Activated CD4-positive, alpha-beta T cell treated with anti-CD3 and anti-CD28 coated beads for 36 hours (primary cell): ENCODE measurements around the gene LRG1. TPM values are rescaled to one million over a fixed set of nuclear protein-coding genes. Genes with fewer than 3 reads are reported as not detected.
A peak's percentile ranks its signal among the peaks of the same experiment; 100 is the strongest.

ENCODE experiments used
- ATAC-seq: fragments of 200-7000 bp; cut with Tn5 transposase; one replicate; pipeline ENCODE4 v1.10.0; 2021; ENCODE audit warnings: mild to moderate bottlenecking, moderate library complexity
- CTCF ChIA-PET: fragments of 350-600 bp; sonication (Branson Sonifier 250); formaldehyde crosslinking; loops from one replicate; lab custom pipeline; 2021; ENCODE audit warnings: antibody characterized with exemption; lab: Charles Lee
- POLR2A ChIA-PET: fragments of 350-600 bp; sonication (Branson Sonifier 250); formaldehyde crosslinking; loops from one replicate; lab custom pipeline; 2021; ENCODE audit warnings: antibody characterized with exemption, inconsistent platforms; lab: Charles Lee
- DNase-seq: peaks from one replicate; pipeline ENCODE4 v3.0.0-alpha.2; 2020
- H3K27ac Mint-ChIP-seq: one replicate; pipeline ENCODE4 v1.8.0; 2021; ENCODE audit warnings: mixed read lengths
- H3K27me3 Mint-ChIP-seq: one replicate; pipeline ENCODE4 v1.8.0; 2021; ENCODE audit warnings: mixed read lengths
- H3K36me3 Mint-ChIP-seq: one replicate; pipeline ENCODE4 v1.8.0; 2021; ENCODE audit warnings: low read depth, mixed read lengths
- H3K4me1 Mint-ChIP-seq: one replicate; pipeline ENCODE4 v1.8.0; 2021; ENCODE audit warnings: mixed read lengths
- H3K4me3 Mint-ChIP-seq: one replicate; pipeline ENCODE4 v1.8.0; 2021; ENCODE audit warnings: mild to moderate bottlenecking, moderate library complexity, mixed read lengths
- H3K9me3 Mint-ChIP-seq: one replicate; pipeline ENCODE4 v1.8.0; 2021; ENCODE audit warnings: low read depth, mixed read lengths
- intact Hi-C, 2 experiments: fragments of 100-400 bp; cut with DNase I in 1 of 2; cut with micrococcal nuclease in 1 of 2; formaldehyde crosslinking; loops; one replicate each; pipeline versions ENCODE4 v1.14.2 to v1.15.1; 2022 to 2024; cut with DNase I, micrococcal nuclease
- total RNA-seq, 2 experiments: library from RNA; stranded (reverse); gene quantifications; one replicate each; pipeline ENCODE4 v1.2.3, GENCODE V29; 2021

Gene LRG1
- total RNA-seq, 2 experiments from 2014 or later, result 0.35 to 0.57 TPM

- Mint-ChIP-seq H3K27me3 (no peaks in the 10 kb centered on the region), H3K4me1 (no peaks in the 10 kb centered on the region), H3K4me3 (no peak overlapping the region), H3K27ac (no peak overlapping the region), H3K9me3 (no peaks in the 10 kb centered on the region), H3K36me3 (no peaks in the 10 kb centered on the region)
- CTCF ChIA-PET, result interaction anchor here (1.3 kb wide), 1 partner anchor 9 kb away, joined by 4 read pairs; no protein-coding TSS in a partner anchor
- intact Hi-C loops, result no loop called here
- DNase-seq (no peak), ATAC-seq (no peak)
- POLR2A ChIA-PET, result interaction anchor here (0.6 kb wide), 1 partner anchor 18 kb away, joined by 3 read pairs; no protein-coding TSS in a partner anchor
Measured at GRCh38 chr19:4516199-4516938, 23.5 kb downstream of the LRG1 start.

- ATAC-seq, result no peak
Measured at GRCh38 chr19:4515732-4516131, 24.1 kb downstream of the LRG1 start.

GRCh38 chr19:4513248-4513647 lies 26.6 kb downstream of the LRG1 start:
- H3K27ac Mint-ChIP-seq, result no peak overlapping the region
- ChIA-PET CTCF (no interaction called here), POLR2A (no interaction called here)
- no peaks in the 10 kb centered on the region for H3K27me3 Mint-ChIP-seq
- no peaks in the 10 kb centered on the region for H3K36me3 Mint-ChIP-seq
- no peaks in the 10 kb centered on the region for H3K4me1 Mint-ChIP-seq
- DNase-seq (no peak), ATAC-seq (no peak)
- H3K4me3 Mint-ChIP-seq, result no peak overlapping the region
- no peaks in the 10 kb centered on the region for H3K9me3 Mint-ChIP-seq
- intact Hi-C loops, result no loop called here

More at GRCh38 chr19:4515732-4516131, 24.1 kb downstream of the LRG1 start:
- DNase-seq, result no peak
- POLR2A ChIA-PET, result no interaction called here
- H3K4me3 Mint-ChIP-seq, result no peak overlapping the region
- H3K27me3 Mint-ChIP-seq, result no peaks in the 10 kb centered on the region
- CTCF ChIA-PET, result no interaction called here
- H3K4me1 Mint-ChIP-seq, result no peaks in the 10 kb centered on the region
- no peak overlapping the region for H3K27ac Mint-ChIP-seq
- intact Hi-C loops, result no loop called here
- no peaks in the 10 kb centered on the region for H3K36me3 Mint-ChIP-seq
- H3K9me3 Mint-ChIP-seq, result no peaks in the 10 kb centered on the region

- DNase-seq (no peak), ATAC-seq (no peak)
- H3K36me3 Mint-ChIP-seq, result no peaks in the 10 kb centered on the region
- no peak overlapping the region for H3K4me3 Mint-ChIP-seq
- intact Hi-C loops, result no loop called here
- no peaks in the 10 kb centered on the region for H3K4me1 Mint-ChIP-seq
- POLR2A ChIA-PET, result no interaction called here
- no peak overlapping the region for H3K27ac Mint-ChIP-seq
- CTCF ChIA-PET, result no interaction called here
- H3K27me3 Mint-ChIP-seq, result no peaks in the 10 kb centered on the region
- H3K9me3 Mint-ChIP-seq, result no peaks in the 10 kb centered on the region
Measured at GRCh38 chr19:4512070-4512469, 27.8 kb downstream of the LRG1 start.

- H3K4me3 Mint-ChIP-seq, result no peak overlapping the region
- intact Hi-C loops, result no loop called here
- ATAC-seq (no peak), DNase-seq (no peak)
- H3K27ac Mint-ChIP-seq, result no peak overlapping the region
- H3K9me3 Mint-ChIP-seq, result no peaks in the 10 kb centered on the region
- no peaks in the 10 kb centered on the region for H3K27me3 Mint-ChIP-seq
- no peaks in the 10 kb centered on the region for H3K36me3 Mint-ChIP-seq
- CTCF ChIA-PET, result no interaction called here
- peaks cover 3% of the 10 kb centered on the region for H3K4me1 Mint-ChIP-seq
- POLR2A ChIA-PET, result no interaction called here
Measured at GRCh38 chr19:4511300-4512054, 28.4 kb downstream of the LRG1 start.

GRCh38 chr19:4510435-4511255 lies 29.2 kb downstream of the LRG1 start:
- no peak overlapping the region for H3K4me3 Mint-ChIP-seq
- peaks cover 7% of the 10 kb centered on the region for H3K4me1 Mint-ChIP-seq
- POLR2A ChIA-PET, result interaction anchor here (0.6 kb wide), 1 partner anchor 31 kb away, joined by 6 read pairs; no protein-coding TSS in a partner anchor
- DNase-seq (no peak), ATAC-seq (no peak)
- H3K27me3 Mint-ChIP-seq, result no peaks in the 10 kb centered on the region
- intact Hi-C loops, result no loop called here
- H3K27ac Mint-ChIP-seq, result no peak overlapping the region
- CTCF ChIA-PET, result interaction anchor here (0.9 kb wide), 1 partner anchor 37 kb away, joined by 5 read pairs; no protein-coding TSS in a partner anchor
- no peaks in the 10 kb centered on the region for H3K36me3 Mint-ChIP-seq
- H3K9me3 Mint-ChIP-seq, result no peaks in the 10 kb centered on the region

GRCh38 chr19:4508698-4509097 lies 31.1 kb downstream of the LRG1 start:
- Mint-ChIP-seq H3K9me3 (no peaks in the 10 kb centered on the region), H3K4me3 (no peak overlapping the region), H3K27me3 (no peaks in the 10 kb centered on the region), H3K27ac (no peak overlapping the region), H3K4me1 (peaks cover 7% of the 10 kb centered on the region), H3K36me3 (no peaks in the 10 kb centered on the region)
- intact Hi-C loops, result no loop called here
- ATAC-seq (no peak), DNase-seq (no peak)
- POLR2A ChIA-PET, result no interaction called here
- CTCF ChIA-PET, result interaction anchor here (0.6 to 1.8 kb wide), 4 partner anchors 15 to 1955 kb away, joined by 3 to 7 read pairs (median 4); no protein-coding TSS in a partner anchor

GRCh38 chr19:4507804-4508203 lies 32.0 kb downstream of the LRG1 start:
- Mint-ChIP-seq H3K4me3 (no peak overlapping the region), H3K27ac (no peak overlapping the region), H3K27me3 (no peaks in the 10 kb centered on the region), H3K36me3 (no peaks in the 10 kb centered on the region), H3K9me3 (no peaks in the 10 kb centered on the region), H3K4me1 (peaks cover 7% of the 10 kb centered on the region)
- CTCF ChIA-PET, result interaction anchor here (1.8 kb wide), 1 partner anchor 16 kb away, joined by 7 read pairs; no protein-coding TSS in a partner anchor
- POLR2A ChIA-PET, result no interaction called here
- intact Hi-C loops, result no loop called here
- DNase-seq, result no peak
- ATAC-seq, result no peak

- no peak for DNase-seq
- POLR2A ChIA-PET, result no interaction called here
- Mint-ChIP-seq H3K4me1 (peaks cover 7% of the 10 kb centered on the region), H3K27ac (no peak overlapping the region), H3K27me3 (no peaks in the 10 kb centered on the region), H3K36me3 (no peaks in the 10 kb centered on the region), H3K4me3 (no peak overlapping the region), H3K9me3 (no peaks in the 10 kb centered on the region)
- CTCF ChIA-PET, result no interaction called here
- ATAC-seq, result no peak
- intact Hi-C loops, result no loop called here
Measured at GRCh38 chr19:4507150-4507452, 32.7 kb downstream of the LRG1 start.

- CTCF ChIA-PET, result no interaction called here
- POLR2A ChIA-PET, result no interaction called here
- no peaks in the 10 kb centered on the region for H3K27me3 Mint-ChIP-seq
- DNase-seq, result peak; percentile 29
- no peaks in the 10 kb centered on the region for H3K36me3 Mint-ChIP-seq
- intact Hi-C loops, result no loop called here
- H3K9me3 Mint-ChIP-seq, result no peaks in the 10 kb centered on the region
- peaks cover 7% of the 10 kb centered on the region for H3K4me1 Mint-ChIP-seq
- H3K27ac Mint-ChIP-seq, result no peak overlapping the region
- H3K4me3 Mint-ChIP-seq, result no peak overlapping the region
- peak; percentile 67 for ATAC-seq
Measured at GRCh38 chr19:4506449-4507149, 33.2 kb downstream of the LRG1 start.
